Glutamatergic neuron (in vitro differentiated cells): ENCODE results near the gene SACS. TPM values are rescaled to one million over a fixed set of nuclear protein-coding genes. Genes with fewer than 3 reads are reported as not detected.
A peak's percentile ranks its signal among the peaks of the same experiment; 100 is the strongest.
"Not testable (repeated sequence)": the region's sequence is repeated elsewhere in the genome, so short reads cannot be mapped to it uniquely, and the experiment has no call there.

Experiments
- DNase-seq: peaks from one replicate; pipeline ENCODE4 v3.0.0; 2022
- H3K27ac Mint-ChIP-seq: one replicate; pipeline ENCODE4 v1.8.0; 2020; ENCODE audit warnings: mild to moderate bottlenecking, mixed read lengths, inconsistent platforms; ENCODE audit not compliant: unreplicated experiment
- H3K27me3 Mint-ChIP-seq: one replicate; pipeline ENCODE4 v1.8.0; 2020; ENCODE audit warnings: mild to moderate bottlenecking, moderate library complexity, mixed read lengths, inconsistent platforms; ENCODE audit not compliant: unreplicated experiment
- H3K36me3 Mint-ChIP-seq: one replicate; pipeline ENCODE4 v1.8.0; 2020; ENCODE audit warnings: mild to moderate bottlenecking, mixed read lengths, inconsistent platforms; ENCODE audit not compliant: unreplicated experiment
- H3K4me1 Mint-ChIP-seq: one replicate; pipeline ENCODE4 v1.8.0; 2020; ENCODE audit warnings: mild to moderate bottlenecking, low read depth, mixed read lengths, inconsistent platforms; ENCODE audit not compliant: unreplicated experiment
- H3K4me3 Mint-ChIP-seq: one replicate; pipeline ENCODE4 v1.8.0; 2020; ENCODE audit warnings: mild to moderate bottlenecking, mixed read lengths, inconsistent platforms; ENCODE audit not compliant: unreplicated experiment
- H3K9me3 Mint-ChIP-seq: one replicate; pipeline ENCODE4 v1.8.0; 2020; ENCODE audit warnings: mild to moderate bottlenecking, moderate library complexity, mixed read lengths, inconsistent platforms; ENCODE audit not compliant: unreplicated experiment
- total RNA-seq: library from RNA; stranded (reverse); fragmentation: NEBNext Ultra II Directional; extraction: Animal tissue kit (Norgen Biotek cat#: 25700); gene quantifications from one replicate; pipeline ENCODE4 v1.2.1, GENCODE V29; 2021; ENCODE audit not compliant: unreplicated experiment
- TF ChIP-seq, protein P1 (sequence below): fragments of 200-600 bp; sonication (generic); IDR thresholded peaks from one replicate; pipeline ENCODE4 v1.5.0; 2021; ENCODE audit not compliant: partially characterized antibody, unreplicated experiment

SACS gene
- total RNA-seq, 1 donor from 2014 or later, result 132 TPM

DNA sequence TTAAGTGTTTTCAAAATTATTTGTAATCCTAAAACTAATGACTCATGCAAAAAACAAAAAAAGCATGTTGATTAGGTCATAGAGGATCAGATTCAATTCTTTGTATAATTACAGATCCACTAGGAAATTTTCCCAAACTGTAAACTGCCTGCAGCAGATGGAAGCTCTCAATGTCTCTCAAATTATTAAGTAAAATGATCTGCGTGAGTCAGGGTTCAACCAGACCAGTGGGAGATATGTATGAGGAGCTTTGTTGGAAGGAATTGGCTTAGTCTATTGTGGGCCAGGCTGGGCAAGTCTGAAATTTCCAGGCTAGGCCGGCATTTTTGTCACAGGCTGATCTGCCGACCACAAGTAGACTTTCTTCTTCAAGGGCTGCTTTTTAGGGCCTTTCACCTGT is 14.4 kb upstream of the SACS start:
- Mint-ChIP-seq H3K9me3 (peaks cover 14% of the 10 kb centered on the region), H3K4me1 (peaks cover 29% of the 10 kb centered on the region), H3K27ac (peak overlapping the region; percentile 55), H3K27me3 (peaks cover 8% of the 10 kb centered on the region), H3K4me3 (no peak overlapping the region), H3K36me3 (peaks cover 6% of the 10 kb centered on the region)
- no peak for DNase-seq
- TF ChIP-seq, protein P1, sequence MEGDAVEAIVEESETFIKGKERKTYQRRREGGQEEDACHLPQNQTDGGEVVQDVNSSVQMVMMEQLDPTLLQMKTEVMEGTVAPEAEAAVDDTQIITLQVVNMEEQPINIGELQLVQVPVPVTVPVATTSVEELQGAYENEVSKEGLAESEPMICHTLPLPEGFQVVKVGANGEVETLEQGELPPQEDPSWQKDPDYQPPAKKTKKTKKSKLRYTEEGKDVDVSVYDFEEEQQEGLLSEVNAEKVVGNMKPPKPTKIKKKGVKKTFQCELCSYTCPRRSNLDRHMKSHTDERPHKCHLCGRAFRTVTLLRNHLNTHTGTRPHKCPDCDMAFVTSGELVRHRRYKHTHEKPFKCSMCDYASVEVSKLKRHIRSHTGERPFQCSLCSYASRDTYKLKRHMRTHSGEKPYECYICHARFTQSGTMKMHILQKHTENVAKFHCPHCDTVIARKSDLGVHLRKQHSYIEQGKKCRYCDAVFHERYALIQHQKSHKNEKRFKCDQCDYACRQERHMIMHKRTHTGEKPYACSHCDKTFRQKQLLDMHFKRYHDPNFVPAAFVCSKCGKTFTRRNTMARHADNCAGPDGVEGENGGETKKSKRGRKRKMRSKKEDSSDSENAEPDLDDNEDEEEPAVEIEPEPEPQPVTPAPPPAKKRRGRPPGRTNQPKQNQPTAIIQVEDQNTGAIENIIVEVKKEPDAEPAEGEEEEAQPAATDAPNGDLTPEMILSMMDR, result no peak

DNA sequence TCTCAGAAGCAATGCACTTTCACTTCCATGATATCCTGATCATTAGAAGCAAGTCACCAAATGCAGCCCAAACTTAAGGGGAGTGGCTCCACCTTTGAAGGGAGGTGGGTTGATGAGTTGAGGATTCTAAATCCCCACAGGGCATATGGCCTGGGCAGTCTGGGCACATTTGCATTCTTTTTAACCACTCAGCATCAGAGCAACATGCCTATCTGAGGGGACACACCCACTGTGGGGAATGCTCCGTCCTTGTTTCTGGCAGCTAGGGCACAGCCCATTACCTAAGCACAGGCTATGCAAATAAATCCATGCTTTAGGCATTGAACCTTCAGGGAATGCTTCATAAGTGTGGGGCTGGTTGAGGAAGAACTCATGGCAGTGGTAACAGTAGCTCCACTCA is 12.3 kb upstream of the SACS start:
- H3K9me3 Mint-ChIP-seq, result peaks cover 6% of the 10 kb centered on the region
- H3K27ac Mint-ChIP-seq, result no peak overlapping the region
- no peak for DNase-seq
- peaks cover 18% of the 10 kb centered on the region for H3K4me1 Mint-ChIP-seq
- H3K36me3 Mint-ChIP-seq, result peaks cover 6% of the 10 kb centered on the region
- H3K4me3 Mint-ChIP-seq, result no peak overlapping the region
- H3K27me3 Mint-ChIP-seq, result peaks cover 6% of the 10 kb centered on the region
- TF ChIP-seq, protein P1, result no peak

DNA sequence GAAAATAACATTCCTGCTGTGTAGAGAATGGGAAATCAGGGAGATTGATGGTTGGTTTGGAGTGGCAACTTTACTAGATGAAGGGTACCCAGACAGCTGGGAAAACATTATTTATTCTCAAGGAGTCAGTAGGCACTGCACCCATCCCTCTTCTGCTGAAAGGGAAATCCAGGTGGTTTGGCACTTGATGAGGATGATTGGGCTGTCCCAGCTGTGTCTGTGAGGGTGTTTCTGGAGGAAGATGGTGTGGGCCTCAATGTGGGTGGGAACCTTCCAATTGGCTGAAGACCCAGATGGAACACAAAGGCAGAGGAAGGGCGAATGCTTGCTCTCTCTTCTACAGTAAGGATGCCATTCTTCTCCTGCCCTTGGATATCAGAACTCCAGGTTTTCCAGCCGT is 10.4 kb upstream of the SACS start:
- TF ChIP-seq, protein P1, result no peak
- H3K27me3 Mint-ChIP-seq, result no peaks in the 10 kb centered on the region

DNA sequence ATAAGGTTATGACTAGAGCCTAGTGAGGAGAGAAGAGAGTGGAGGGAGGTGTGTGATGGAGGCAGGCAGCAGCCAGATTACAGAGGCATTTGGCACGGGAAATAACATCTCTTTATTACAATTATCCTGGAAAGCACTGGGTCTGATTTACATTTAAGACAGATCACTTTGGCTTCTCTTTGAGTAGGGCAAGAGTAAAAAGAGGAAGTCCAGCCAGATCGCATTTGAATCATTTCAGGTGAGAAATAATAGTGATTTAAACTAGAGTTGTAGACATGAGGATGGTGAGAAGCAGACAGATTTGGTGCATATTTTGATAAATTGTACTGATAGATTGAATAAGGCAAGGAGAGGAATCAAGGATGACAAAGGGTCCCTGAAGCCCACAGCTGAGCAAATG is 9.6 kb upstream of the SACS start:
- H3K9me3 Mint-ChIP-seq, result no peaks in the 10 kb centered on the region
- H3K4me1 Mint-ChIP-seq, result peaks cover 9% of the 10 kb centered on the region
- TF ChIP-seq, protein P1, result no peak
- no peak overlapping the region for H3K4me3 Mint-ChIP-seq
- H3K27ac Mint-ChIP-seq, result no peak overlapping the region
- no peaks in the 10 kb centered on the region for H3K27me3 Mint-ChIP-seq
- H3K36me3 Mint-ChIP-seq, result peaks cover 6% of the 10 kb centered on the region
- no peak for DNase-seq

More for the DNA sequence above, 10.4 kb upstream of the SACS start:
- Mint-ChIP-seq H3K4me1 (peaks cover 3% of the 10 kb centered on the region), H3K4me3 (no peak overlapping the region), H3K9me3 (no peaks in the 10 kb centered on the region), H3K36me3 (peaks cover 6% of the 10 kb centered on the region), H3K27ac (no peak overlapping the region)
- no peak for DNase-seq

DNA sequence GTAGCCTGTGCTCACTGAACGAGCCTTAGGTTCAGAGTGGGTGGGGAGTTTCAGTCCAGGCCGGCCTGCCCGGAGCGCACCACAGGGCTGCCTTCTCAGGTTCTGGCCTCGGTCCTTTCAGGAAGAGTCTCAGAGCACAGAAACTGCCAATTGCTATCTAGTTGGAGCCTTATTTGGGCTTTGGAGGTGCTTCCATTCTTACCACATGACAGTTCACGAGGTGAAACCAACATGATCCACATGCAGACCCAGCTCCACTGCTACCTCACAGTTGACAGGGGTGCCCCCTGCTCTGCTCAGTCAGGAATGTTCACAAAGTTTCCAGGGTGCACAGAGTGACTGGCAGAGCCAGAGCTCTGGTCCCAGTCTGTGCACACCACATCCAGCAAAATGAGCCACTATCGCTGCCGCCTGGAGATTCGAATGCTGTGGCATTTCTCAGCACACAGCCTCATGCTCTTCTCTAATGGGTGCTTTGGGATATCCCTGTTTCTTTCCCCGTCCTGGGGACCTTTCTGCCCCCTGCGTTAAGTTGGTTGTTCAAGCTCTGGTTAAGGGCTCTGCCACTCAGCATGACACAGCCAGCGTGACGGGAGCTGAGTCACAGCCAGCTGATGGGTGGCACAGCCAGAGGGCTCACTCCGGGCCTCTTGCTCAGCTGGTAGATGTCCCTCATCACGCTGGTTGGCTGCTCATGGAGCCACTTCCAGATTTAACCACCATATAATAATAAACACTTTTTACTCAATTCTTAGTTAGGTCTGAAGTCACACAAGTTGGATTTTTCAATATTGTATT is 7.5 kb upstream of the SACS start:
- peaks cover 2% of the 10 kb centered on the region for H3K27me3 Mint-ChIP-seq

DNA sequence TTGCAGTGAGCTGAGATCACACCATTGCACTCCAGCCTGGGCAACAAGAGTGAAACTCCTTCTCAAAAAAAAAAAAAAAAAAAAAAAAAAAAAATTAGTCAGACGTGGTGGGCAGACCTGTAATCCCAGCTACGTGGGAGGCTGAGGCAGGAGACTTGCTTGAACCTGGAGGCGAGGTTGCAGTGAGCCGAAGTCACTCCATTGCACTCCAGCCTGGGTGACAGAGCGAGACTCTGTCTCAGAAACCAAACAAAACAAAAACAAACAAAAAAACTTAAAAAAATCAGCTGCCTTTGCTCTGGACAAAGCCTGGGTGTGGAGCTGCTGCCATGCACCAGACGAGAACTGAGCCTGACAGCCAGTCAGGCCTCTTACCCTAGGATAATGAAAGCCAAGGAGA is 6.8 kb upstream of the SACS start:
- not testable (repeated sequence) for H3K27ac Mint-ChIP-seq, H3K36me3 Mint-ChIP-seq, DNase-seq, H3K4me3 Mint-ChIP-seq, H3K27me3 Mint-ChIP-seq, H3K9me3 Mint-ChIP-seq
- peaks cover 13% of the 10 kb centered on the region for H3K4me1 Mint-ChIP-seq

More for the DNA sequence above, 7.5 kb upstream of the SACS start:
- TF ChIP-seq, protein P1, result no peak
- Mint-ChIP-seq H3K27ac (no peak overlapping the region), H3K9me3 (peaks cover 5% of the 10 kb centered on the region), H3K4me1 (peaks cover 13% of the 10 kb centered on the region), H3K36me3 (peaks cover 6% of the 10 kb centered on the region), H3K4me3 (no peak overlapping the region)
- no peak for DNase-seq
